HCT116 (cell line): ENCODE measurements around the gene CEMP1. TPM values are rescaled to one million over a fixed set of nuclear protein-coding genes. Genes with fewer than 3 reads are reported as not detected.

Experiments
- ATAC-seq: fragments of 200-7000 bp; cut with Tn5 transposase; 2 replicates; pipeline ENCODE4 v1.9.1; 2020; ENCODE audit warnings: mild to moderate bottlenecking, moderate library complexity
- BruUV-seq: library from RNA; stranded (reverse); fragments of 400-500 nt; replicated peaks from 2 replicates; lab custom pipeline; 2021; lab: Mats Ljungman, UMichigan
- CTCF ChIA-PET: fragments of 300-600 bp; sonication (Branson Sonifier 250); formaldehyde crosslinking; loops from one replicate; lab custom pipeline; 2021; ENCODE audit warnings: antibody characterized with exemption; lab: Charles Lee
- POLR2A ChIA-PET: fragments of 300-600, 350-600 bp; sonication (Branson Sonifier 250); formaldehyde crosslinking; loops from one replicate; lab custom pipeline; 2021; ENCODE audit warnings: antibody characterized with exemption; lab: Charles Lee
- RAD21 ChIA-PET, 2 experiments: fragments of 300-600 bp; sonication (Branson Sonifier 250); formaldehyde crosslinking; loops; one replicate each; lab custom pipeline; 2023; ENCODE audit warnings: low total read pairs in 2 of 2; ENCODE audit not compliant: uncharacterized antibody in 2 of 2, unreplicated experiment in 2 of 2, low non-redundant PET in 1 of 2; lab: Charles Lee
- DNase-seq: peaks from one replicate; pipeline ENCODE4 v3.0.0-alpha.2; 2010; ENCODE audit warnings: low read depth, low spot score
- H2AFZ ChIP-seq: fragments of 200-600 bp; shearing (Covaris generic), sonication (generic); 2 replicates; pipeline ENCODE4 v1.6.1; 2017; ENCODE audit warnings: low read depth, mixed run types, mixed read lengths, antibody characterized with exemption, low read length; ENCODE audit not compliant: poor library complexity, severe bottlenecking
- H3K27ac ChIP-seq: 2 replicates; pipeline ENCODE4 v1.5.1; 2012; ENCODE audit warnings: low read depth, low read length
- H3K27me3 ChIP-seq: fragments of 200-600 bp; sonication (generic); 2 replicates; pipeline ENCODE4 v1.6.1; 2016; ENCODE audit warnings: mixed run types, low read length, mixed read lengths; ENCODE audit not compliant: insufficient read depth
- H3K36me3 ChIP-seq, 2 experiments: fragments of 200-500 bp in 1 of 2; fragments of 200-600 bp in 1 of 2; sonication (Bioruptor generic) in 1 of 2; sonication (generic) in 1 of 2; 2 replicates each; pipeline versions ENCODE4 v1.5.1 to v1.6.1; 2014 to 2016; ENCODE audit warnings: low read length in 2 of 2, inconsistent platforms in 1 of 2, mixed read lengths in 1 of 2, mixed run types in 1 of 2; ENCODE audit not compliant: insufficient read depth in 2 of 2, control insufficient read depth in 1 of 2
- H3K4me1 ChIP-seq, 2 experiments: fragments of 200-600 bp in 1 of 2; sonication (generic) in 1 of 2; 2 replicates each; pipeline versions ENCODE4 v1.5.1 to v1.6.1; 2012 to 2017; ENCODE audit warnings: low read length in 2 of 2, inconsistent platforms in 1 of 2, mild to moderate bottlenecking in 1 of 2, mixed read lengths in 1 of 2, mixed run types in 1 of 2, moderate library complexity in 1 of 2; ENCODE audit not compliant: insufficient read depth in 2 of 2, control insufficient read depth in 1 of 2
- H3K4me2 ChIP-seq: fragments of 200-600 bp; sonication (generic); 2 replicates; pipeline ENCODE4 v1.6.1; 2017; ENCODE audit warnings: mixed run types, low read length, mixed read lengths
- H3K4me3 ChIP-seq, 2 experiments: fragments of 200-600 bp in 1 of 2; sonication (generic) in 1 of 2; replicated peaks in 1 of 2; 2 replicates each; pipeline ENCODE4 v1.5.1; 2011 to 2016; ENCODE audit warnings: low read length in 2 of 2, control low read depth in 1 of 2, low read depth in 1 of 2, mild to moderate bottlenecking in 1 of 2, mixed read lengths in 1 of 2, mixed run types in 1 of 2
- H3K79me2 ChIP-seq: fragments of 200-600 bp; sonication (generic); 2 replicates; pipeline ENCODE4 v1.6.1; 2017; ENCODE audit warnings: mild to moderate bottlenecking, mixed run types, low read length, moderate library complexity, mixed read lengths; ENCODE audit not compliant: insufficient read depth
- H3K9ac ChIP-seq: fragments of 200-600 bp; sonication (generic); 2 replicates; pipeline ENCODE4 v1.6.1; 2016; ENCODE audit warnings: low read length, mixed read lengths
- H3K9me2 ChIP-seq: fragments of 200-600 bp; sonication (generic), shearing (Covaris generic); 2 replicates; pipeline ENCODE4 v1.6.1; 2017; ENCODE audit warnings: mixed run types, mild to moderate bottlenecking, moderate library complexity; ENCODE audit not compliant: insufficient read depth
- H3K9me3 ChIP-seq, 2 experiments: fragments of 200-500 bp in 1 of 2; fragments of 200-600 bp in 1 of 2; sonication (Bioruptor generic) in 1 of 2; sonication (generic) in 1 of 2; 2 replicates each; pipeline ENCODE4 v1.6.1; 2014 to 2017; ENCODE audit warnings: low read length in 2 of 2, mixed read lengths in 2 of 2, inconsistent platforms in 1 of 2, low read depth in 1 of 2, mild to moderate bottlenecking in 1 of 2, mixed run types in 1 of 2, moderate library complexity in 1 of 2; ENCODE audit not compliant: control insufficient read depth in 1 of 2, insufficient read depth in 1 of 2
- H4K20me1 ChIP-seq: fragments of 200-600 bp; sonication (generic), shearing (Covaris generic); 2 replicates; pipeline ENCODE4 v1.6.1; 2017; ENCODE audit warnings: mixed run types, mild to moderate bottlenecking, moderate library complexity; ENCODE audit not compliant: insufficient read depth
- EGR1 ChIP-seq: IDR thresholded peaks from 2 replicates; pipeline ENCODE4 v1.6.1; 2012; ENCODE audit warnings: low read depth
- ELF1 ChIP-seq: IDR thresholded peaks from 2 replicates; pipeline ENCODE4 v1.6.1; 2012; ENCODE audit warnings: low read depth, borderline replicate concordance
- EZH2 ChIP-seq: fragments of 200-600 bp; sonication (generic); IDR thresholded peaks from 2 replicates; pipeline ENCODE4 v1.6.1; 2017; ENCODE audit warnings: antibody characterized with exemption, mixed run types
- JUND ChIP-seq: IDR thresholded peaks from 2 replicates; pipeline ENCODE4 v1.6.1; 2012
- POLR2A ChIP-seq: IDR thresholded peaks from 2 replicates; pipeline ENCODE4 v1.7.0; 2011; ENCODE audit warnings: borderline replicate concordance; ENCODE audit not compliant: insufficient read depth, insufficient read length; ENCODE audit errors: extremely low read depth
- POLR2AphosphoS5 ChIP-seq: IDR thresholded peaks from 2 replicates; pipeline ENCODE4 v1.6.1; 2011; ENCODE audit warnings: mild to moderate bottlenecking, low read depth, low read length, moderate library complexity
- REST ChIP-seq: IDR thresholded peaks from 2 replicates; pipeline ENCODE4 v1.6.1; 2012; ENCODE audit warnings: low read depth
- SIN3A ChIP-seq: IDR thresholded peaks from 2 replicates; pipeline ENCODE4 v1.6.1; 2012; ENCODE audit warnings: low read depth
- SRF ChIP-seq: IDR thresholded peaks from 2 replicates; pipeline ENCODE4 v1.6.1; 2012; ENCODE audit warnings: low read depth
- ZBTB33 ChIP-seq: IDR thresholded peaks from 2 replicates; pipeline ENCODE4 v1.6.1; 2011; ENCODE audit warnings: mild to moderate bottlenecking, low read length, moderate library complexity; ENCODE audit not compliant: insufficient replicate concordance; ENCODE audit errors: extremely low read depth
- ZFX ChIP-seq: fragments of 450-650 bp; IDR thresholded peaks from 2 replicates; pipeline ENCODE4 v1.6.1; 2017
- ZNF274 ChIP-seq: fragments of 200-500 bp; sonication (Bioruptor generic); IDR thresholded peaks from 2 replicates; pipeline ENCODE4 v1.6.1; 2014; ENCODE audit warnings: mild to moderate bottlenecking, low read depth, low read length, inconsistent platforms
- intact Hi-C: fragments of 100-400 bp; cut with micrococcal nuclease; formaldehyde crosslinking; loops from 2 replicates; pipeline ENCODE4 v1.10.0; 2022
- total RNA-seq: library from RNA; stranded (reverse); gene quantifications from one replicate; pipeline ENCODE4 v1.2.1, GENCODE V29; 2021; ENCODE audit not compliant: unreplicated experiment
- TF ChIP-seq, protein P1 (sequence below): IDR thresholded peaks from 2 replicates; pipeline ENCODE4 v1.6.1; 2012

Gene CEMP1
- total RNA-seq, 1 experiment from 2014 or later, result 0.32 TPM

- TF ChIP-seq POLR2AphosphoS5, result no peak
- no peak for TF ChIP-seq ELF1
- TF ChIP-seq JUND, result no peak
- no peak for TF ChIP-seq ZNF274
- no peak for TF ChIP-seq SRF
- TF ChIP-seq ZBTB33, result no peak
- TF ChIP-seq, protein P1, sequence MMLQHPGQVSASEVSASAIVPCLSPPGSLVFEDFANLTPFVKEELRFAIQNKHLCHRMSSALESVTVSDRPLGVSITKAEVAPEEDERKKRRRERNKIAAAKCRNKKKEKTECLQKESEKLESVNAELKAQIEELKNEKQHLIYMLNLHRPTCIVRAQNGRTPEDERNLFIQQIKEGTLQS, result no peak
- no peak for TF ChIP-seq EGR1
- TF ChIP-seq POLR2A, result no peak
- TF ChIP-seq SIN3A, result no peak
- TF ChIP-seq EZH2, result no peak
Observed at GRCh38 chr16:2508722-2509400, 22.3 kb downstream of the CEMP1 start (continued).

DNA sequence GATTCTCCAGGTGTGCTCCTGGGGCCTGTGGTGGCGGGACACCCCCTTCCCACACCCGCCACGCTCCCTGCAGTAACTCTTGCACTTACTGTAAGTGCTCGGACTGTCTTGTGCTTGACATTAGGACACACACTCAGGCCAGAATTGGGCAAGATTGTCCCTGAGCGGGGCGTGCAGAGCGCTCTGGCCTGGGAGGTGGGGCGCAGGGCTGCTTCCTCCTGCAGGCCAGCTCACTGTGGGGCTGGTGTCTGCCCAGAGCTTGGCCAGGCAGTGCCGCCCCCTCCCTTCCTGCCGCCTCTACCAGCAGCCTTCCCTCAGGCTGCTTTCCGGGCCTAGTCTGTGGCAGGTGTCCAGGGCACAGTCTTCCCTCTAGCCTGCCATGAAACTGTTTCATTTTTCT is 23.5 kb downstream of the CEMP1 start:
- Histone ChIP-seq H3K9ac (no peak overlapping the region), H3K4me2 (no peak overlapping the region), H4K20me1 (no peaks in the 10 kb centered on the region), H3K27me3 (no peaks in the 10 kb centered on the region), H3K9me3 (no peaks in the 10 kb centered on the region), H2AFZ (no peak overlapping the region), H3K9me2 (no peaks in the 10 kb centered on the region), H3K27ac (no peak overlapping the region), H3K4me1 (peaks cover under 1 to 8% of the 10 kb centered on the region in 2 experiments), H3K79me2 (no peaks in the 10 kb centered on the region), H3K36me3 (no peaks in the 10 kb centered on the region), H3K4me3 (no peak overlapping the region)
- no peak for ATAC-seq
- intact Hi-C loops, result loop anchor here (10.0 kb wide), 2 partner anchors 243 to 313 kb away; partner anchors contain the start of genes CASKIN1 and RNPS1
- TF ChIP-seq EGR1, result no peak
- no peak for TF ChIP-seq SRF
- no peak for TF ChIP-seq EZH2
- TF ChIP-seq ZFX, result no peak
- no peak for TF ChIP-seq REST
- no peak for DNase-seq
- POLR2A ChIA-PET, result no interaction called here
- BruUV-seq, result no TSS peak
- CTCF ChIA-PET, result no interaction called here
- RAD21 ChIA-PET, result no interaction called here
